ENCODE measurements around the gene CCDC186. TPM values are rescaled to one million over a fixed set of nuclear protein-coding genes. Genes with fewer than 3 reads are reported as not detected.
A peak's percentile ranks its signal among the peaks of the same experiment; 100 is the strongest.

The CCDC186 gene
- total and polyA plus RNA-seq, 2 donors (not counting 1 experiment from before 2014, with no cell fraction given), result 13.0 to 15.7 TPM

DNA sequence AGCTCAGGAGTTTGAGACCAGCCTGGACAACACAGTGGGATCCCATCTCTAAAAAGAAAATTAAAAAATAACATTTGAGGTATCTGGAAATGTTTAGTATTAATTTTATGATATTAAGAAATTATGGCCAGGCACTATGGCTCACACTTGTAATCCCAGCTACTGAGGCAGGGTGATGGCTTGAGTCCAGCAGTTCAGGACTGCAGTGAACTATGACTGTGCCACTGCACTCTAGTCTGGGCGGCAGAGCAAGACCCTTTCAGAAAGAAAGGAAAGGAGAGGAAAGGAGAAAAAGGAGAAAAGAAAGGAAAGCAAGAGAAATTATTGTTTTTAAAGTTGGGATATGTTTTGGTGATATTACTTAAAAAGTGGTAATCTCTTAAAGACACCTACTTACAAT is 2.5 kb upstream of the CCDC186 start:
- Histone ChIP-seq H3K27ac (ENCODE audit: insufficient read depth, low read length) (no peak overlapping the region), H2AFZ (ENCODE audit: low read length) (no peak overlapping the region), H3K4me1 (ENCODE audit: control insufficient read depth, extremely low read depth, insufficient read depth, low read length) (no peaks in the 10 kb centered on the region), H4K20me1 (ENCODE audit: control insufficient read depth, extremely low read depth, insufficient read depth, low read length) (no peaks in the 10 kb centered on the region), H3K9ac (ENCODE audit: insufficient read depth, low read length) (no peak overlapping the region), H3K79me2 (ENCODE audit: control insufficient read depth, insufficient read depth, low read length) (peaks cover 10% of the 10 kb centered on the region), H3K4me2 (ENCODE audit: extremely low read depth, insufficient read depth, low read length) (no peak overlapping the region), H3K9me3 (ENCODE audit: control insufficient read depth, insufficient read depth, low read depth, low read length) (no peaks in the 10 kb centered on the region), H3K4me3 (replicated peaks in 1 of 4; ENCODE audit: control extremely low read depth in 1 of 4, insufficient read depth in 1 of 4, low read depth in 3 of 4, low read length in 4 of 4) (no peak overlapping the region), H3K27me3 (ENCODE audit: control insufficient read depth, insufficient read depth, low read length) (no peaks in the 10 kb centered on the region), H3K36me3 (ENCODE audit: control insufficient read depth, insufficient read depth, low read length) (no peaks in the 10 kb centered on the region)
- TF ChIP-seq, protein P1, sequence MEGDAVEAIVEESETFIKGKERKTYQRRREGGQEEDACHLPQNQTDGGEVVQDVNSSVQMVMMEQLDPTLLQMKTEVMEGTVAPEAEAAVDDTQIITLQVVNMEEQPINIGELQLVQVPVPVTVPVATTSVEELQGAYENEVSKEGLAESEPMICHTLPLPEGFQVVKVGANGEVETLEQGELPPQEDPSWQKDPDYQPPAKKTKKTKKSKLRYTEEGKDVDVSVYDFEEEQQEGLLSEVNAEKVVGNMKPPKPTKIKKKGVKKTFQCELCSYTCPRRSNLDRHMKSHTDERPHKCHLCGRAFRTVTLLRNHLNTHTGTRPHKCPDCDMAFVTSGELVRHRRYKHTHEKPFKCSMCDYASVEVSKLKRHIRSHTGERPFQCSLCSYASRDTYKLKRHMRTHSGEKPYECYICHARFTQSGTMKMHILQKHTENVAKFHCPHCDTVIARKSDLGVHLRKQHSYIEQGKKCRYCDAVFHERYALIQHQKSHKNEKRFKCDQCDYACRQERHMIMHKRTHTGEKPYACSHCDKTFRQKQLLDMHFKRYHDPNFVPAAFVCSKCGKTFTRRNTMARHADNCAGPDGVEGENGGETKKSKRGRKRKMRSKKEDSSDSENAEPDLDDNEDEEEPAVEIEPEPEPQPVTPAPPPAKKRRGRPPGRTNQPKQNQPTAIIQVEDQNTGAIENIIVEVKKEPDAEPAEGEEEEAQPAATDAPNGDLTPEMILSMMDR (conservative IDR thresholded peaks at IDR 0.05 in 1 of 2, IDR thresholded peaks at IDR 0.05 in 1 of 2; ENCODE audit: low read depth in 1 of 2, low read length in 2 of 2), result no peak
- TF ChIP-seq EZH2 (IDR thresholded peaks at IDR 0.05; ENCODE audit: low read length, missing control alignments), result no peak
- no peak for DNase-seq (ENCODE audit: low read depth in 2 of 2)

DNA sequence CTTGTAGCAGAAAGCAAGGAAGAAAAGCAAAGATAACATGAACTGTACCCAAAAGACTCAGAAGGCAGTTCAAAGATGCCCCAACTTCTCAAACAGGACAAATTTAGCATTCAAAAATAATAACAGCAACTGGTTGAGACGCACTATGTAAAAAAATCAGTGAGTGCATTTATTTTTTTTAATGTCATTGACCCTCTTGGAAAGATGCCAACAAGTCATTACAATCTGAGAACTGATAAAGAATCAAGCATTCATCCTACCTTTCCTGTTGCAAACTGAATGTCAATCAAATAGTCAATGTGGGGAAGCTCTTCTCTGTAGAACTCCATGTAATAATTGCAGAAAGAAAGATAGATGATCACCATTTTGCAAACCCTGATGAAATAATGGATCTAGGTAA is 1.7 kb upstream of the CCDC186 start:
- Histone ChIP-seq H3K4me2 (ENCODE audit: extremely low read depth, insufficient read depth, low read length) (no peak overlapping the region), H3K9ac (ENCODE audit: insufficient read depth, low read length) (no peak overlapping the region), H3K9me3 (ENCODE audit: control insufficient read depth, insufficient read depth, low read depth, low read length) (no peaks in the 10 kb centered on the region), H4K20me1 (ENCODE audit: control insufficient read depth, extremely low read depth, insufficient read depth, low read length) (no peaks in the 10 kb centered on the region), H3K79me2 (ENCODE audit: control insufficient read depth, insufficient read depth, low read length) (peaks cover 13% of the 10 kb centered on the region), H3K27me3 (ENCODE audit: control insufficient read depth, insufficient read depth, low read length) (no peaks in the 10 kb centered on the region), H3K4me1 (ENCODE audit: control insufficient read depth, extremely low read depth, insufficient read depth, low read length) (no peaks in the 10 kb centered on the region), H3K36me3 (ENCODE audit: control insufficient read depth, insufficient read depth, low read length) (no peaks in the 10 kb centered on the region), H3K27ac (ENCODE audit: insufficient read depth, low read length) (no peak overlapping the region), H2AFZ (ENCODE audit: low read length) (no peak overlapping the region), H3K4me3 (replicated peaks in 1 of 4; ENCODE audit: control extremely low read depth in 1 of 4, insufficient read depth in 1 of 4, low read depth in 3 of 4, low read length in 4 of 4) (no peak overlapping the region)
- TF ChIP-seq, protein P1 (conservative IDR thresholded peaks at IDR 0.05 in 1 of 2, IDR thresholded peaks at IDR 0.05 in 1 of 2; ENCODE audit: low read depth in 1 of 2, low read length in 2 of 2), result no peak
- TF ChIP-seq EZH2 (IDR thresholded peaks at IDR 0.05; ENCODE audit: low read length, missing control alignments), result no peak
- no peak for DNase-seq (ENCODE audit: low read depth in 2 of 2)

DNA sequence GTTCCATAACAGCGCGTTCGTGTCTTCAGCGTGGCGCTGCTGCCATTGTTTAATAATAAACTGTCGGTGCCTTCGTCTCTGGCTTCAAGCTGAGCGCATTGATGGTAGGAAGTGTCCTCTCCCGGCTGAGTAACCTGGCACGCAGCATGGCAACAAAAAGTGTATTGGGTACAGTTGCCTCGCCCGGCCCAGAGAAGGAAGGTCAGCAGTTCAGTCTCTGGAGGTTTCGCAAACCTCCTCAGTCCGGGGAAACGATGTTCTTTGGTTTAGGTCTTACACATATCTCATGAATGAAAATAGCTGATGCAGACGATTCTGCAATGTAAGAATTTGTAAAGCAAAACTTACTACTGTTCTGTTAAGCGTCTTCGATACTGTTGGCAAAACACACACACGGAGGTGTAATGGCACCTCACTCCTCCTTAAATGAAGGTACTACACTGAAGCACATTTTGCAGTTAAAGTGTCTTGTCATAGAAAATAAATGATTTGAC is 739 bp upstream of the CCDC186 start:
- TF ChIP-seq, protein P1 (conservative IDR thresholded peaks at IDR 0.05 in 1 of 2, IDR thresholded peaks at IDR 0.05 in 1 of 2; ENCODE audit: low read depth in 1 of 2, low read length in 2 of 2), result no peak
- TF ChIP-seq EZH2 (IDR thresholded peaks at IDR 0.05; ENCODE audit: low read length, missing control alignments), result no peak
- Histone ChIP-seq H3K4me3 (replicated peaks in 1 of 4; ENCODE audit: control extremely low read depth in 1 of 4, insufficient read depth in 1 of 4, low read depth in 3 of 4, low read length in 4 of 4) (peak overlapping the region; percentile 78 to 93 (median 80)), H3K4me1 (ENCODE audit: control insufficient read depth, extremely low read depth, insufficient read depth, low read length) (no peaks in the 10 kb centered on the region), H3K79me2 (ENCODE audit: control insufficient read depth, insufficient read depth, low read length) (peaks cover 16% of the 10 kb centered on the region), H3K9me3 (ENCODE audit: control insufficient read depth, insufficient read depth, low read depth, low read length) (no peaks in the 10 kb centered on the region), H3K27me3 (ENCODE audit: control insufficient read depth, insufficient read depth, low read length) (no peaks in the 10 kb centered on the region), H3K9ac (ENCODE audit: insufficient read depth, low read length) (no peak overlapping the region), H2AFZ (ENCODE audit: low read length) (peak overlapping the region; percentile 38), H3K36me3 (ENCODE audit: control insufficient read depth, insufficient read depth, low read length) (no peaks in the 10 kb centered on the region), H3K27ac (ENCODE audit: insufficient read depth, low read length) (no peak overlapping the region), H3K4me2 (ENCODE audit: extremely low read depth, insufficient read depth, low read length) (peak overlapping the region; percentile 78), H4K20me1 (ENCODE audit: control insufficient read depth, extremely low read depth, insufficient read depth, low read length) (no peaks in the 10 kb centered on the region)
- peak; percentile 14 to 69 for DNase-seq (ENCODE audit: low read depth in 2 of 2)

Data from fibroblast of lung (primary cell).